Measurements from ENCODE around the gene SLC29A3.
"Not testable (repeated sequence)": the region's sequence is repeated elsewhere in the genome, so short reads cannot be mapped to it uniquely, and the experiment has no call there.

Gene SLC29A3

DNA sequence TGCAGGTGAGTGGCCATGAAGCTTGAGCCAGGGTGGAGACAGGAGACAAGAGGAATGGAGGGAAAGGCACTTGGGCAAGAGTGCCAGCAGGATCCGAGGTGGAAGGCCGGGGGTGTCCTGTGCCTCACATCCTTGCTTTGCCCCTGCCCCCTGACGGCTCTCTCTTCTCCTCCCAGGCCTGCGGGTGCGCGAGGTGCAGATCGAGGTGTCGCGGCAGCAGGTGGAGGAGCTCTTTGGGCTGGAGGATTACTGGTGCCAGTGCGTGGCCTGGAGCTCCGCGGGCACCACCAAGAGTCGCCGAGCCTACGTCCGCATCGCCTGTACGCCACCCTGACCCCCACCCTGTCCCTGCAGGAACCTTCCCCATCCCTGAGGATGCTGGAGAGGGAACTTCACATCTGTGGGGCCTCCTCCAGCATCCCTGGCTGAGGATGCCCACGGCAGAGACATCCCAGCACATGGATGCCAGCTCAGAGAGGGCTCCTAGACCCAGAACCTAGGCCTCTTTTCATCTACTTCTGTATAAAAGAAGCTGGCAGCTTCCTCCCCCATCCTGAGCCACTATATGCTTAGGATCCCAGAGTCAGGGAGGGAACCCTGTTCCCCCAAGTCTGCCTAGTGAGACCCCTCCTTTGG is 34.4 kb upstream of the SLC29A3 start:
- no peak for DNase-seq

GRCh38 chr10:71285180-71285545 is 33.9 kb upstream of the SLC29A3 start:
- no peak for DNase-seq

DNA sequence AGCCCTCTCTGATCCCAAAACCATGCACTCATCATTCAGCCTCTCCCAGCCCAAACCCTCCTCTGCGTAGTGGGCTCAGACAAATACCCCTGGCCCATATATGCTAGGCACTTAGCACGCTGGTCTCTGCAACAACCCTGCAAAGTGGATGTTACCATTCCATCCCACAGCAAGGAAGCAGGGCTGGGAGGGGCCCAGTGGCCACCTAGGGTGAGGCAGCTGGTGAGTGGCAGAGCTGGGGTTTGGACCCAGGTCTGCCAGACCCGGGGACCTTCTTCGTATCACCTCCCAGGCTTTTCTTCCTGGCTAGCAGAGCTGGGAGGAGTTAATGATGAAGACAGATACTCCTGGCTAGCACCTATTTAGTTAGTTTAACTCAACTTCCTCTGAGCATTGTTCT is 33.1 kb upstream of the SLC29A3 start:
- DNase-seq, result no peak

DNA sequence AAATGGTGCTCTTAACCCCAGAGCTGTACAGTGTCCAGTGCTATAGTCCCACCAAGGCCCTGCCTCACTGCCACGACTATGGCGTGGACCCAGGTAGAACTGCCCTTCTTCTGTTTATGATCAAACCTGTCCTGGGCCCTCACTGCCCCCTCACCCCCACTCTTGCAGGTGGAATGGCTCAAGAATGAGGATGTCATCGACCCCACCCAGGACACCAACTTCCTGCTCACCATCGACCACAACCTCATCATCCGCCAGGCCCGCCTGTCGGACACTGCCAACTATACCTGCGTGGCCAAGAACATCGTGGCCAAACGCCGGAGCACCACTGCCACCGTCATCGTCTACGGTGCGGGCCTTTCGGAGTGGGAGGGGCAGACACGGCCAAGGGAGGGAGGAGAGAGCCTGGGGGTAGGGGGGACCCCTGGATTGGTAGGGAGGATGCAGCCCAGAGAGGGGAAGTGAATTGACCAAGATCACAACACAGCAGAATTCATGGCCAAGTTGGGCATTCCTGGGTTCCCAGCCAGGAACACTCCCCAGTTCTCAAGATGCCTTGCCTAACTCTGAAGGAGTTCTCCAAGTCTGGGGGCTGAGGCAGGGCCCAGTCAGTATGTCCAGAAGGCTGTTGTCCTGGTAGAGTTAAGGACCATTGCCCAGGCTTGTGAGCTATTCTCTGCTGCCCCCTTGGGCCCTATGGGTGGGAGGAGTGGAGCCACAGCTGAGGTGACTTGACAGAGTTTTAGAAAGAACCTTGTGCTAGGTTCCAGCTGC is 32.4 kb upstream of the SLC29A3 start:
- DNase-seq, result no peak

GRCh38 chr10:71287456-71287855 is 31.6 kb upstream of the SLC29A3 start:
- DNase-seq, result no peak

DNA sequence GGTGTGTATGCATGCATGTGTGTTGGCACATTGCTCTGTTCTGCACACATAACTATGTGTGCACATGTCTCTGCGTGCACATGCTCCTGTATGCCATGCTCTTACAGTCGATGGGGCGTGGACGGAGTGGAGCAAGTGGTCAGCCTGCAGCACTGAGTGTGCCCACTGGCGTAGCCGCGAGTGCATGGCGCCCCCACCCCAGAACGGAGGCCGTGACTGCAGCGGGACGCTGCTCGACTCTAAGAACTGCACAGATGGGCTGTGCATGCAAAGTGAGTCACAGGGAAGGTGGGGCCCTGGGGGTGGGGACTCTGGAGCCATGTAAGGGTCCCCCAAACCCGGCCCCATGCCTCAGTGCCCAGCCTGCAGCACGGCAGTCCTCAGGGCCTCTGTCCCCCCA is 30.6 kb upstream of the SLC29A3 start:
- no peak for DNase-seq

- peak in 1 of 2 donors; percentile 35 for DNase-seq
These were observed 29.5 kb upstream of the SLC29A3 start for GRCh38 chr10:71289421-71290130.

- no peak for DNase-seq
These were observed 28.7 kb upstream of the SLC29A3 start for GRCh38 chr10:71290331-71290730.

- DNase-seq, result no peak
These were observed 28.1 kb upstream of the SLC29A3 start for GRCh38 chr10:71290806-71291527.

- DNase-seq, result no peak
These were observed 27.5 kb upstream of the SLC29A3 start for GRCh38 chr10:71291528-71291900.

DNA sequence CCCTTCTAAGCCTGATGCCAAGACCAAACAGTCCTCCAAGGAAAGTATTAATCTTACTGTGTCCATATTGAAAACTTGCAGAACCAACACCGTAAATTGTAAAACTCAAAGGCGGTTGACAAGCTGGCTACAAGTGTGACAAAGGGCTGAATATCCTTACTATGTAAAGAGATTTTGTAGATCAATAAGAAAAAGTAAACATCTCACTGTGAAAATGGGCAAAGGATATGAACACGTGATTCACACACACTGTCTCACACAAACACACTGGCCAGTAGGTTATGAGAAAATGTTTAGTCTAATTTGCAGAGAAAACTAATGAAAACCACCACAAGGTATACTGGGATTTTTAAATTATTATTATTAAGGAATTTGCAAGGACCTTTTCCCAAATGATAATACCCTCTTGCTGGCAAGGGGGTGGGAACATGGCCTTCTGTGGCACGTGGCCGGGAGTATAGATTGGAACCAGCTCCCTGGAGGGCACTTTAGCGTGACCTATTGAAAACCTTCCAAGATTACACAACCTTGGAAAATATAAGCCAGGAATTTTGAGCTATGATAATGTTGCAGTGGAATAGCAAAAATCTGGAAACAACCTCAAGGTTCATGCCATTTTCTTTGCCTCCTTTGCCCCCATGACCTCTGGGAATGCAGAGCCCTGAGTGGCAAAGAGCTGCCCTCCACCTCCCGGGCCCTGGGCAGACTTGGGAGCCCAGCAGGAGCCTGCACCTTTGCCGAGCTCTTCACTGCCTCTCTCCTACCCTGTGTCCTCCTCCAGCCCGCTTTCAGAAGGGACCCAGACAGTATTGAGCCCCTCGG is 26.2 kb upstream of the SLC29A3 start:
- DNase-seq, result no peak

GRCh38 chr10:71293446-71294084 is 25.5 kb upstream of the SLC29A3 start:
- no peak for DNase-seq

- DNase-seq, result no peak
These were observed 24.9 kb upstream of the SLC29A3 start for GRCh38 chr10:71294091-71294561.

- DNase-seq, result no peak
These were observed 24.2 kb upstream of the SLC29A3 start for GRCh38 chr10:71294856-71295255.

DNA sequence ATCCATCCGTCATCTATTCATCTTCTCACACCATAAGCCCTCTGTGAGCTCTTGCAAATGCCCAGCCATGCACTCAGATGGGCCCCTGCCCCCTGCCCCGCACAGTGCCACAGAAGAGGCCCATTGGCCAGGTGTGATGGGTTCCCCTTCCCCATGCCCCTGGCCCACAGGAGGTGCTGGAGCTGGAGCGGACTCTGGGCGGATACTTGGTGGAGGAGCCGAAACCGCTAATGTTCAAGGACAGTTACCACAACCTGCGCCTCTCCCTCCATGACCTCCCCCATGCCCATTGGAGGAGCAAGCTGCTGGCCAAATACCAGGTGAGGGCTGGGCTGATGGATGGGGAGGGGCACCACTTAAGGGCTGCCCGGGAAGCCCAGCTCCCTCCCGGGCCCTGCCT is 23.4 kb upstream of the SLC29A3 start:
- no peak for DNase-seq

DNA sequence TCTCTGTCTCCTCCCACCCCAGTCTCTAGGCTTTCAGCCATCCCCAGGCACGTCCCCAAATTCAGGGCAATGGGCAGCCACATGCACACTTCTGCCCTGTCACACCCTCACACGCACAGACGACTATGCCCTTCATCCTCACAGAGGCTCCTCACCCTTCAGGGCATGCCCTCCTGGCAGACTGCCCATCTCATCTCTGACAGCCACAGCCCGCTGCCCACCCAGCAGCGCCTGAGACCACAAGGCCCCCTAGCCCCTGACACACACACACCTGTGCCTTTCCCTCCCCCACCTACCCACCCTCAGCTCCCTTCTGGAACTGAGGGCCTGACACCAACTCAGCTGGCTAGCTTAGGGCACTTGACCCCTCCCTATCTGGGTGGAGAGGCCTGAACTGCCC is 23.0 kb upstream of the SLC29A3 start:
- DNase-seq, result no peak

GRCh38 chr10:71296811-71297210 is 22.2 kb upstream of the SLC29A3 start:
- DNase-seq, result not testable (repeated sequence)

GRCh38 chr10:71297343-71297742 is 21.7 kb upstream of the SLC29A3 start:
- DNase-seq, result no peak

- DNase-seq, result peak in 1 of 2 donors; percentile 3
These were observed 19.8 kb upstream of the SLC29A3 start for GRCh38 chr10:71299071-71299785.

DNA sequence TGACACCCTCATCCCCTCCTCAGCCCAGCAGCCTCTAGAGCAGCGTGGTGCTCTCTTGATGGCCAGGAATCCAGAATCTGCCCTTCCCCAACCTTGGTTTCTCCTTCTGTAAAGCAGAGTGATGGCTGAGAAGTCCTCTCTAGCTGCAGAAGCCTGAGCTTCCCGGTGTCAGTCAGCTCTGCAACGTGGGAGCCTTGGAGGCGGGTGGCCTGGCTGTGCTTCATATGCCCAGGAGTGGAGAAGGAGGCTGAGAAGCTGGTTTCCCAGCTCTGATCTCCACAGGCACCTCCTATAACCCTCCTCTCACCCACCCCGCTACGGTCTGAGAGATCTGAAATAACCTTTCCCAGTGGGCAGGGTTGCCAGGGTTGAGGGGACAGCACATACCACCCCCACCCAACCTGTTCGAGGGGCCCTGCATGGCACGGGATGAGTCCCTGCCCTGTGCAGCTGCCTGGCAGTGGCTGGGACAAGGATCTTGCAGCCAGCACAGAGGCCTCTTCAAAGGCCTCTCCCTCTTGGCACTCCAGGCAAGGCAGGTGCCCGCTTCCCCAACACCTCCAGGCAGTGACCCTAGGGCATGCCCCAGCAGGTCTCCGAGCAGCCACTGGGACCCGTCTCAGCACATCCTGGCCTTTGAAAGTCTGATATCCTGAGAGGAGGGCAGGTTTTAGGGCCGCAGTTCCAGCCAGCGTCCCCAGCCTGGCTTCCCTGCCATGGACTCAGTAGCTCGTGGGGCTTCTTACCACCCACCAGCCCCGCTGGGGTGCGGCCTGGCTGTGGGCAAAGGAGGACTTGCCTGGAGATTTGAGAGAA is 18.3 kb upstream of the SLC29A3 start:
- DNase-seq, result no peak

Data from bone marrow (tissue), 2 donors.